Activated naive CD4-positive, alpha-beta T cell treated with anti-CD3 and anti-CD28 coated beads, Interleukin-2, amount 50 U/mL, for 24 hours (primary cell): ENCODE results near the gene EIF6.

Source experiments
- H3K27ac Mint-ChIP-seq: one replicate; pipeline ENCODE4 v1.8.0; 2021; ENCODE audit warnings: mild to moderate bottlenecking, mixed read lengths
- H3K27me3 Mint-ChIP-seq: one replicate; pipeline ENCODE4 v1.8.0; 2021; ENCODE audit warnings: mixed read lengths
- H3K36me3 Mint-ChIP-seq: one replicate; pipeline ENCODE4 v1.8.0; 2021; ENCODE audit warnings: mixed read lengths
- H3K4me1 Mint-ChIP-seq: one replicate; pipeline ENCODE4 v1.8.0; 2021; ENCODE audit warnings: mixed read lengths
- H3K4me3 Mint-ChIP-seq: one replicate; pipeline ENCODE4 v1.8.0; 2021; ENCODE audit warnings: mild to moderate bottlenecking, mixed read lengths
- H3K9me3 Mint-ChIP-seq: one replicate; pipeline ENCODE4 v1.8.0; 2021; ENCODE audit warnings: mixed read lengths

EIF6 gene

GRCh38 chr20:35240811-35241293 lies 43.7 kb downstream of the EIF6 start:
- Mint-ChIP-seq H3K27me3 (peaks cover 1% of the 10 kb centered on the region), H3K4me3 (no peak overlapping the region), H3K4me1 (no peaks in the 10 kb centered on the region), H3K36me3 (peaks cover 19% of the 10 kb centered on the region), H3K9me3 (no peaks in the 10 kb centered on the region), H3K27ac (no peak overlapping the region)

GRCh38 chr20:35240083-35240810 lies 44.3 kb downstream of the EIF6 start:
- Mint-ChIP-seq H3K4me1 (no peaks in the 10 kb centered on the region), H3K9me3 (no peaks in the 10 kb centered on the region), H3K27ac (no peak overlapping the region), H3K36me3 (peaks cover 19% of the 10 kb centered on the region), H3K4me3 (no peak overlapping the region), H3K27me3 (peaks cover 1% of the 10 kb centered on the region)

- H3K4me3 Mint-ChIP-seq, result no peak overlapping the region
- H3K4me1 Mint-ChIP-seq, result no peaks in the 10 kb centered on the region
- H3K27ac Mint-ChIP-seq, result no peak overlapping the region
- no peaks in the 10 kb centered on the region for H3K9me3 Mint-ChIP-seq
- peaks cover 26% of the 10 kb centered on the region for H3K36me3 Mint-ChIP-seq
- H3K27me3 Mint-ChIP-seq, result peaks cover 3% of the 10 kb centered on the region
These were observed 45.8 kb downstream of the EIF6 start for GRCh38 chr20:35238735-35239134.

GRCh38 chr20:35238170-35238569 lies 46.4 kb downstream of the EIF6 start:
- Mint-ChIP-seq H3K27me3 (peaks cover 3% of the 10 kb centered on the region), H3K27ac (no peak overlapping the region), H3K4me3 (no peak overlapping the region), H3K4me1 (no peaks in the 10 kb centered on the region), H3K9me3 (no peaks in the 10 kb centered on the region), H3K36me3 (peaks cover 28% of the 10 kb centered on the region)

GRCh38 chr20:35237486-35237885 lies 47.1 kb downstream of the EIF6 start:
- Mint-ChIP-seq H3K36me3 (peaks cover 31% of the 10 kb centered on the region), H3K4me1 (no peaks in the 10 kb centered on the region), H3K4me3 (no peak overlapping the region), H3K27me3 (peaks cover 3% of the 10 kb centered on the region), H3K27ac (no peak overlapping the region), H3K9me3 (no peaks in the 10 kb centered on the region)

GRCh38 chr20:35235881-35236280 lies 48.7 kb downstream of the EIF6 start:
- Mint-ChIP-seq H3K27ac (no peak overlapping the region), H3K4me3 (no peak overlapping the region), H3K27me3 (peaks cover 4% of the 10 kb centered on the region), H3K9me3 (no peaks in the 10 kb centered on the region), H3K36me3 (peaks cover 38% of the 10 kb centered on the region), H3K4me1 (no peaks in the 10 kb centered on the region)

GRCh38 chr20:35232575-35232974 lies 52.0 kb downstream of the EIF6 start:
- Mint-ChIP-seq H3K27ac (no peak overlapping the region), H3K27me3 (peaks cover 10% of the 10 kb centered on the region), H3K4me3 (no peak overlapping the region), H3K4me1 (no peaks in the 10 kb centered on the region), H3K9me3 (no peaks in the 10 kb centered on the region), H3K36me3 (peaks cover 46% of the 10 kb centered on the region)
